HepG2 (cell line): ENCODE results near the gene MGARP. TPM values are rescaled to one million over a fixed set of nuclear protein-coding genes. Genes with fewer than 3 reads are reported as not detected.
A peak's percentile ranks its signal among the peaks of the same experiment; 100 is the strongest.

Experiments used
- CC2D1A ChIP-seq: sonication (generic); formaldehyde crosslinking; IDR thresholded peaks from 2 replicates; pipeline ENCODE4 v1.8.1; 2023; ENCODE audit warnings: mild to moderate bottlenecking, missing genetic modification reagents
- MYC ChIP-seq: sonication (generic); formaldehyde crosslinking; IDR thresholded peaks from 2 replicates; pipeline ENCODE4 v1.9.0; 2021; ENCODE audit warnings: missing genetic modification reagents, borderline replicate concordance
- NFKB2 ChIP-seq: sonication (generic); formaldehyde crosslinking; IDR thresholded peaks from 2 replicates; pipeline ENCODE4 v1.4.0; 2020; ENCODE audit warnings: missing genetic modification reagents, borderline replicate concordance
- RARA ChIP-seq: IDR thresholded peaks from 2 replicates; pipeline ENCODE4 v1.6.1; 2016; ENCODE audit warnings: missing genetic modification reagents, missing compliant biosample characterization
- TEAD2 ChIP-seq: sonication (generic); formaldehyde crosslinking; IDR thresholded peaks from 2 replicates; pipeline ENCODE4 v1.9.0; 2021; ENCODE audit warnings: missing genetic modification reagents
- ZIK1 ChIP-seq: sonication (generic); formaldehyde crosslinking; IDR thresholded peaks from 2 replicates; pipeline ENCODE4 v1.5.0; 2020; ENCODE audit warnings: mild to moderate bottlenecking, low read depth, missing genetic modification reagents, borderline replicate concordance
- ZNF333 ChIP-seq: sonication (generic); formaldehyde crosslinking; IDR thresholded peaks from 2 replicates; pipeline ENCODE4 v1.4.0; 2020; ENCODE audit warnings: mild to moderate bottlenecking, missing genetic modification reagents, borderline replicate concordance
- ZNF432 ChIP-seq: sonication (generic); formaldehyde crosslinking; IDR thresholded peaks from 2 replicates; pipeline ENCODE4 v1.5.0; 2020; ENCODE audit warnings: missing genetic modification reagents, mild to moderate bottlenecking, borderline replicate concordance
- ZNF556 ChIP-seq: sonication (generic); formaldehyde crosslinking; IDR thresholded peaks from 2 replicates; pipeline ENCODE4 v1.4.0; 2020; ENCODE audit warnings: mild to moderate bottlenecking, missing genetic modification reagents, borderline replicate concordance
- ZNF569 ChIP-seq: sonication (generic); formaldehyde crosslinking; IDR thresholded peaks from 2 replicates; pipeline ENCODE4 v1.5.0; 2020; ENCODE audit warnings: mild to moderate bottlenecking, missing genetic modification reagents, moderate library complexity, borderline replicate concordance
- ZNF615 ChIP-seq: sonication (generic); formaldehyde crosslinking; IDR thresholded peaks from 2 replicates; pipeline ENCODE4 v1.5.0; 2020; ENCODE audit warnings: mild to moderate bottlenecking, missing genetic modification reagents, borderline replicate concordance
- polyA plus RNA-seq, 8 experiments: library from polyadenylated mRNA; depleted of rRNA in 3 of 8; stranded (reverse) in 7 of 8; unstranded in 1 of 8; fragments of >200 nt; fragmentation: Illumina TruSeq in 4 of 8; extraction: Trizol in 4 of 8; gene quantifications; 2 replicates each; pipeline versions ENCODE4 v1.2.1 to v1.2.3, GENCODE V29; 2011 to 2016; ENCODE audit warnings: low read depth in 4 of 8, missing spikeins in 1 of 8, mixed read lengths in 1 of 8; ENCODE audit not compliant: insufficient read depth in 1 of 8
- total RNA-seq, 5 experiments: library from RNA; depleted of rRNA; stranded (reverse); fragments of >200 nt; fragmentation: Illumina TruSeq; extraction: Trizol; gene quantifications; 2 replicates each; pipeline ENCODE4 v1.2.3, GENCODE V29; 2016; ENCODE audit warnings: low read depth in 1 of 5
- TF ChIP-seq, protein P1 (sequence below): sonication (generic); formaldehyde crosslinking; IDR thresholded peaks from 2 replicates; pipeline ENCODE4 v1.4.0; 2020; ENCODE audit warnings: missing genetic modification reagents, borderline replicate concordance
- TF ChIP-seq, protein P2 (sequence below): sonication (generic); formaldehyde crosslinking; IDR thresholded peaks from 2 replicates; pipeline ENCODE4 v1.4.0; 2020; ENCODE audit warnings: missing genetic modification reagents, borderline replicate concordance
- TF ChIP-seq, protein P3 (sequence below): sonication (generic); formaldehyde crosslinking; IDR thresholded peaks from 2 replicates; pipeline ENCODE4 v1.5.0; 2020; ENCODE audit warnings: missing genetic modification reagents, mild to moderate bottlenecking, borderline replicate concordance
- TF ChIP-seq, protein P4 (sequence below): sonication (generic); formaldehyde crosslinking; IDR thresholded peaks from 2 replicates; pipeline ENCODE4 v1.8.1; 2023; ENCODE audit warnings: mild to moderate bottlenecking, missing genetic modification reagents
- TF ChIP-seq, protein P5 (sequence below): sonication (generic); formaldehyde crosslinking; IDR thresholded peaks from 2 replicates; pipeline ENCODE4 v1.5.0; 2020; ENCODE audit warnings: mild to moderate bottlenecking, missing genetic modification reagents, borderline replicate concordance
- TF ChIP-seq, protein P6 (sequence below), 2 experiments: sonication (generic) in 1 of 2; formaldehyde crosslinking in 1 of 2; IDR thresholded peaks; 2 replicates each; pipeline versions ENCODE4 v1.5.1 to v1.6.1; 2011 to 2020; ENCODE audit warnings: borderline replicate concordance in 1 of 2, low read depth in 1 of 2, low read length in 1 of 2, mild to moderate bottlenecking in 1 of 2, missing genetic modification reagents in 1 of 2, moderate library complexity in 1 of 2

Gene MGARP
- total and polyA plus RNA-seq, 2 of the 13 experiments (the other 11 are each of a cell fraction or from before 2014, with no cell fraction given) = 0.11 to 0.13 TPM

DNA sequence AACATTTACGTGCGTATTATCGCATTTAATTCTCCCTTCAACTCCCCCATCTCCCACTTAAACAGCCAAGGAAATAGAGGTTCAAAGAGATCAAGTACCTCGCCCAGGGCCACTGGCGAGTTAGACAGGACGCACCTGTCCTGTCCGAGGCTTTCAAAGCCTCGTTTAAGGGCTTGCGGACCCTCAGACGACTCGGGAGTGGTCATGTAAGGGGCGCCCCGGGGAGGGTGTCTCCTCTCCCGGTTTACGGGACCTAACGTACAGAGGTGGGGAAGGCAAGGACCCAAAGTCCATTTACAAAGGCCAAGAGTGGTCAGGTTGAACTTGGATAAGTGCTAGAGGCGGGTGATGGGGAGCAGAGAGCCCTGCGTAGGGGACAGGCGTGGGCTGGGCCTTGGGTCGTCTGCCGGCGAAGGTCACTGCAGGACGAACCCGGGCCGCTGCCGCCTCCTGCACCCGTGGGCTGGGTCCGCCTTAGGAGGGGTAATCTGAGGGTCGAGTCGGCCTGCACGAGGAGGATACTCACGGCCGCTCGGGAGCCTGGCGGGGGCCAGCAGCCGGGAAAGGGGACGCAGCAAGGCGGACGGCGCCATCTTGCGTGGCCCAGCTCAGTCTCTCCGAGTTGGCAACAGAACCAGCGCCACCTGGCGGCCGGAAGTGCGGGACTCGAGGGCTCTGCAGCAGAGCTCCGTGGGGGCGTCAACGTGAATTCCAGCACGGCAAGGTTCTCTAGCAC is 15.3 kb upstream of the MGARP start (continued):
- TF ChIP-seq, protein P1, sequence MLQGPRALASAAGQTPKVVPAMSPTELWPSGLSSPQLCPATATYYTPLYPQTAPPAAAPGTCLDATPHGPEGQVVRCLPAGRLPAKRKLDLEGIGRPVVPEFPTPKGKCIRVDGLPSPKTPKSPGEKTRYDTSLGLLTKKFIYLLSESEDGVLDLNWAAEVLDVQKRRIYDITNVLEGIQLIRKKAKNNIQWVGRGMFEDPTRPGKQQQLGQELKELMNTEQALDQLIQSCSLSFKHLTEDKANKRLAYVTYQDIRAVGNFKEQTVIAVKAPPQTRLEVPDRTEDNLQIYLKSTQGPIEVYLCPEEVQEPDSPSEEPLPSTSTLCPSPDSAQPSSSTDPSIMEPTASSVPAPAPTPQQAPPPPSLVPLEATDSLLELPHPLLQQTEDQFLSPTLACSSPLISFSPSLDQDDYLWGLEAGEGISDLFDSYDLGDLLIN (CRISPR knock-in tag) = 0 out of 2 replicates have a peak, but pooled peaks have one; percentile 23
- TF ChIP-seq, protein P2, sequence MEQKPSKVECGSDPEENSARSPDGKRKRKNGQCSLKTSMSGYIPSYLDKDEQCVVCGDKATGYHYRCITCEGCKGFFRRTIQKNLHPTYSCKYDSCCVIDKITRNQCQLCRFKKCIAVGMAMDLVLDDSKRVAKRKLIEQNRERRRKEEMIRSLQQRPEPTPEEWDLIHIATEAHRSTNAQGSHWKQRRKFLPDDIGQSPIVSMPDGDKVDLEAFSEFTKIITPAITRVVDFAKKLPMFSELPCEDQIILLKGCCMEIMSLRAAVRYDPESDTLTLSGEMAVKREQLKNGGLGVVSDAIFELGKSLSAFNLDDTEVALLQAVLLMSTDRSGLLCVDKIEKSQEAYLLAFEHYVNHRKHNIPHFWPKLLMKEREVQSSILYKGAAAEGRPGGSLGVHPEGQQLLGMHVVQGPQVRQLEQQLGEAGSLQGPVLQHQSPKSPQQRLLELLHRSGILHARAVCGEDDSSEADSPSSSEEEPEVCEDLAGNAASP (CRISPR knock-in tag) = peak; percentile 44; the same call in 1 of the 2 replicates
- TF ChIP-seq ZNF333 (CRISPR knock-in tag) = peak; percentile 77; the same call in 1 of the 2 replicates
- TF ChIP-seq CC2D1A (CRISPR knock-in tag) = no peak
- TF ChIP-seq, protein P3, sequence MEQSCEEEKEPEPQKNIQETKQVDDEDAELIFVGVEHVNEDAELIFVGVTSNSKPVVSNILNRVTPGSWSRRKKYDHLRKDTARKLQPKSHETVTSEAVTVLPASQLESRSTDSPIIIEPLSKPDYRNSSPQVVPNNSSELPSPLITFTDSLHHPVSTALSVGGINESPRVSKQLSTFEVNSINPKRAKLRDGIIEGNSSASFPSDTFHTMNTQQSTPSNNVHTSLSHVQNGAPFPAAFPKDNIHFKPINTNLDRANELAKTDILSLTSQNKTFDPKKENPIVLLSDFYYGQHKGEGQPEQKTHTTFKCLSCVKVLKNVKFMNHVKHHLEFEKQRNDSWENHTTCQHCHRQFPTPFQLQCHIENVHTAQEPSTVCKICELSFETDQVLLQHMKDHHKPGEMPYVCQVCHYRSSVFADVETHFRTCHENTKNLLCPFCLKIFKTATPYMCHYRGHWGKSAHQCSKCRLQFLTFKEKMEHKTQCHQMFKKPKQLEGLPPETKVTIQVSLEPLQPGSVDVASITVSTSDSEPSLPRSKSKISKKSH (CRISPR knock-in tag) = peak; percentile 75; the same call in 1 of the 2 replicates
- peak; percentile 89; the same call in 1 of the 2 replicates for TF ChIP-seq NFKB2 (CRISPR knock-in tag)
- no peak for TF ChIP-seq ZNF432 (CRISPR knock-in tag)
- TF ChIP-seq MYC (CRISPR knock-in tag) = peak; percentile 91
- TF ChIP-seq, protein P4, sequence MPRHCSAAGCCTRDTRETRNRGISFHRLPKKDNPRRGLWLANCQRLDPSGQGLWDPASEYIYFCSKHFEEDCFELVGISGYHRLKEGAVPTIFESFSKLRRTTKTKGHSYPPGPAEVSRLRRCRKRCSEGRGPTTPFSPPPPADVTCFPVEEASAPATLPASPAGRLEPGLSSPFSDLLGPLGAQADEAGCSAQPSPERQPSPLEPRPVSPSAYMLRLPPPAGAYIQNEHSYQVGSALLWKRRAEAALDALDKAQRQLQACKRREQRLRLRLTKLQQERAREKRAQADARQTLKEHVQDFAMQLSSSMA = no peak
- TF ChIP-seq ZNF556 (CRISPR knock-in tag) = peak; percentile 87; the same call in 1 of the 2 replicates
- TF ChIP-seq, protein P5, sequence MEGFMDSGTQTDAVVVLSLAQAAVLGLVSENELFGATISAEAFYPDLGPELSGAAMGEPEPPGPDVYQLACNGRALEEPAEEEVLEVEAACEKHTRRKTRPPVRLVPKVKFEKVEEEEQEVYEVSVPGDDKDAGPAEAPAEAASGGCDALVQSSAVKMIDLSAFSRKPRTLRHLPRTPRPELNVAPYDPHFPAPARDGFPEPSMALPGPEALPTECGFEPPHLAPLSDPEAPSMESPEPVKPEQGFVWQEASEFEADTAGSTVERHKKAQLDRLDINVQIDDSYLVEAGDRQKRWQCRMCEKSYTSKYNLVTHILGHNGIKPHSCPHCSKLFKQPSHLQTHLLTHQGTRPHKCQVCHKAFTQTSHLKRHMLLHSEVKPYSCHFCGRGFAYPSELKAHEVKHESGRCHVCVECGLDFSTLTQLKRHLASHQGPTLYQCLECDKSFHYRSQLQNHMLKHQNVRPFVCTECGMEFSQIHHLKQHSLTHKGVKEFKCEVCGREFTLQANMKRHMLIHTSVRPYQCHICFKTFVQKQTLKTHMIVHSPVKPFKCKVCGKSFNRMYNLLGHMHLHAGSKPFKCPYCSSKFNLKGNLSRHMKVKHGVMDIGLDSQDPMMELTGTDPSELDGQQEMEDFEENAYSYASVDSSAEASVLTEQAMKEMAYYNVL = peak; percentile 63
- TF ChIP-seq TEAD2 (CRISPR knock-in tag) = no peak
- TF ChIP-seq RARA (CRISPR knock-in tag) = peak; percentile 51
- TF ChIP-seq ZIK1 (CRISPR knock-in tag) = peak; percentile 68; the same call in 1 of the 2 replicates
- peak; percentile 84; the same call in 1 of the 2 replicates for TF ChIP-seq ZNF569
- TF ChIP-seq, protein P6, sequence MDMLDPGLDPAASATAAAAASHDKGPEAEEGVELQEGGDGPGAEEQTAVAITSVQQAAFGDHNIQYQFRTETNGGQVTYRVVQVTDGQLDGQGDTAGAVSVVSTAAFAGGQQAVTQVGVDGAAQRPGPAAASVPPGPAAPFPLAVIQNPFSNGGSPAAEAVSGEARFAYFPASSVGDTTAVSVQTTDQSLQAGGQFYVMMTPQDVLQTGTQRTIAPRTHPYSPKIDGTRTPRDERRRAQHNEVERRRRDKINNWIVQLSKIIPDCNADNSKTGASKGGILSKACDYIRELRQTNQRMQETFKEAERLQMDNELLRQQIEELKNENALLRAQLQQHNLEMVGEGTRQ (IDR thresholded peaks at IDR 0.05; ENCODE audit: low read depth, low read length) = no peak
- TF ChIP-seq, protein P6 (CRISPR knock-in tag; IDR thresholded peaks at IDR 0.05; ENCODE audit: borderline replicate concordance) = no peak
- 0 out of 2 replicates have a peak, but pooled peaks have one; percentile 86 for TF ChIP-seq ZNF615 (CRISPR knock-in tag)
